Osteoblast (primary cell): ENCODE measurements around the gene ARF5. TPM values are rescaled to one million over a fixed set of nuclear protein-coding genes. Genes with fewer than 3 reads are reported as not detected.

ENCODE experiments used
- DNase-seq: peaks from one replicate; pipeline ENCODE4 v3.0.0; 2011; ENCODE audit warnings: low spot score, mixed read lengths; ENCODE audit not compliant: insufficient read length; ENCODE audit errors: missing footprints
- H2AFZ ChIP-seq: 2 replicates; pipeline ENCODE4 v1.6.0; 2011; ENCODE audit warnings: mild to moderate bottlenecking, low read length
- H3K27ac ChIP-seq: 2 replicates; pipeline ENCODE4 v1.5.1; 2011; ENCODE audit warnings: mild to moderate bottlenecking, low read depth, low read length, moderate library complexity
- H3K27me3 ChIP-seq: 2 replicates; pipeline ENCODE4 v1.6.0; 2012; ENCODE audit warnings: mild to moderate bottlenecking, control low read depth, inconsistent platforms, low read length, moderate library complexity; ENCODE audit not compliant: insufficient read depth
- H3K36me3 ChIP-seq: 2 replicates; pipeline ENCODE4 v1.5.1; 2011; ENCODE audit warnings: mild to moderate bottlenecking, low read length, control low read depth, moderate library complexity; ENCODE audit not compliant: insufficient read depth
- H3K4me1 ChIP-seq: 2 replicates; pipeline ENCODE4 v1.5.1; 2011; ENCODE audit warnings: mild to moderate bottlenecking, low read length, control low read depth, moderate library complexity; ENCODE audit not compliant: insufficient read depth
- H3K4me2 ChIP-seq: 2 replicates; pipeline ENCODE4 v1.6.0; 2011; ENCODE audit warnings: mild to moderate bottlenecking, low read length; ENCODE audit not compliant: insufficient read depth
- H3K4me3 ChIP-seq: fragments of 200-600 bp; sonication (generic); 3 replicates; pipeline ENCODE4 v1.5.1; 2012; ENCODE audit warnings: mild to moderate bottlenecking, low read length, inconsistent platforms; ENCODE audit not compliant: insufficient read depth
- H3K79me2 ChIP-seq: 2 replicates; pipeline ENCODE4 v1.6.0; 2012; ENCODE audit warnings: mild to moderate bottlenecking, low read length, control low read depth, inconsistent platforms; ENCODE audit not compliant: insufficient read depth
- H3K9me3 ChIP-seq: 2 replicates; pipeline ENCODE4 v1.5.1; 2011; ENCODE audit warnings: low read depth, low read length, control low read depth
- H4K20me1 ChIP-seq: 2 replicates; pipeline ENCODE4 v1.6.0; 2012; ENCODE audit warnings: mild to moderate bottlenecking, low read length, control low read depth; ENCODE audit not compliant: insufficient read depth
- total RNA-seq: library from RNA; depleted of rRNA; stranded (reverse); fragments of >200 nt; gene quantifications from 2 replicates; pipeline ENCODE4 v1.2.3, GENCODE V29; 2012
- TF ChIP-seq, protein P1 (sequence below): IDR thresholded peaks from 2 replicates; pipeline ENCODE4 v1.5.1; 2011; ENCODE audit warnings: mild to moderate bottlenecking, low read depth, low read length, moderate library complexity; ENCODE audit errors: extremely low read depth

Gene ARF5
- total RNA-seq, 1 donor, result 147 TPM

GRCh38 chr7:127546313-127546712, 41.9 kb upstream of the ARF5 start:
- peaks cover 2% of the 10 kb centered on the region for H3K4me1 ChIP-seq
- H3K4me3 ChIP-seq, result no peak overlapping the region
- no peak overlapping the region for H2AFZ ChIP-seq
- H3K79me2 ChIP-seq, result no peaks in the 10 kb centered on the region
- H3K27me3 ChIP-seq, result no peaks in the 10 kb centered on the region
- H3K27ac ChIP-seq, result no peak overlapping the region
- no peak for DNase-seq
- H3K4me2 ChIP-seq, result no peak overlapping the region
- no peaks in the 10 kb centered on the region for H3K9me3 ChIP-seq
- no peaks in the 10 kb centered on the region for H3K36me3 ChIP-seq
- TF ChIP-seq, protein P1, sequence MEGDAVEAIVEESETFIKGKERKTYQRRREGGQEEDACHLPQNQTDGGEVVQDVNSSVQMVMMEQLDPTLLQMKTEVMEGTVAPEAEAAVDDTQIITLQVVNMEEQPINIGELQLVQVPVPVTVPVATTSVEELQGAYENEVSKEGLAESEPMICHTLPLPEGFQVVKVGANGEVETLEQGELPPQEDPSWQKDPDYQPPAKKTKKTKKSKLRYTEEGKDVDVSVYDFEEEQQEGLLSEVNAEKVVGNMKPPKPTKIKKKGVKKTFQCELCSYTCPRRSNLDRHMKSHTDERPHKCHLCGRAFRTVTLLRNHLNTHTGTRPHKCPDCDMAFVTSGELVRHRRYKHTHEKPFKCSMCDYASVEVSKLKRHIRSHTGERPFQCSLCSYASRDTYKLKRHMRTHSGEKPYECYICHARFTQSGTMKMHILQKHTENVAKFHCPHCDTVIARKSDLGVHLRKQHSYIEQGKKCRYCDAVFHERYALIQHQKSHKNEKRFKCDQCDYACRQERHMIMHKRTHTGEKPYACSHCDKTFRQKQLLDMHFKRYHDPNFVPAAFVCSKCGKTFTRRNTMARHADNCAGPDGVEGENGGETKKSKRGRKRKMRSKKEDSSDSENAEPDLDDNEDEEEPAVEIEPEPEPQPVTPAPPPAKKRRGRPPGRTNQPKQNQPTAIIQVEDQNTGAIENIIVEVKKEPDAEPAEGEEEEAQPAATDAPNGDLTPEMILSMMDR, result no peak
- no peaks in the 10 kb centered on the region for H4K20me1 ChIP-seq

DNA sequence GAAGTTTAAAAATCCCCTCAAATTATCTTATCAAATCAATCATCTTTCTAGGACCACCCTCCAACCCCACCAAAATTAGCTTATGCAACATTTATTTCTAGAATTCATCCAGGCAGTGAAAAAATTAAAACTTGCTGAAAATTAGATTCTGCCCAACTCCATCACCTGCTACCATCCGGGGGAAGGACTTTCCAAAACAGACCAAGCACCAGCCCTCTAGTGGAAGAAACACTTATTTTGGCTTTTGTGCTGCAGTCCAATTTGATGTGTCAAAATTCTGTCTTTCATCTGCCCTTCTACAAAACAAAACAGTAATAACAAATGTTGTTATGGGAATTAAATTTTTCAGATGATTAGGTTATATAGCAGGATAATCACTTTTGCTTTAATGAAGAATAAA, 38.0 kb upstream of the ARF5 start:
- Histone ChIP-seq H2AFZ (no peak overlapping the region), H3K4me1 (peaks cover 2% of the 10 kb centered on the region), H3K79me2 (no peaks in the 10 kb centered on the region), H3K4me3 (no peak overlapping the region), H3K36me3 (no peaks in the 10 kb centered on the region), H3K9me3 (no peaks in the 10 kb centered on the region), H3K4me2 (no peak overlapping the region), H4K20me1 (no peaks in the 10 kb centered on the region), H3K27ac (no peak overlapping the region), H3K27me3 (no peaks in the 10 kb centered on the region)
- DNase-seq, result peak; percentile 29
- TF ChIP-seq, protein P1, result peak; percentile 39

GRCh38 chr7:127551941-127552340, 36.3 kb upstream of the ARF5 start:
- Histone ChIP-seq H3K4me3 (no peak overlapping the region), H3K36me3 (no peaks in the 10 kb centered on the region), H3K9me3 (no peaks in the 10 kb centered on the region), H3K27me3 (no peaks in the 10 kb centered on the region), H2AFZ (no peak overlapping the region), H3K27ac (no peak overlapping the region), H3K4me1 (peaks cover 2% of the 10 kb centered on the region), H3K4me2 (no peak overlapping the region), H4K20me1 (no peaks in the 10 kb centered on the region), H3K79me2 (no peaks in the 10 kb centered on the region)
- DNase-seq, result no peak
- TF ChIP-seq, protein P1, result no peak

DNA sequence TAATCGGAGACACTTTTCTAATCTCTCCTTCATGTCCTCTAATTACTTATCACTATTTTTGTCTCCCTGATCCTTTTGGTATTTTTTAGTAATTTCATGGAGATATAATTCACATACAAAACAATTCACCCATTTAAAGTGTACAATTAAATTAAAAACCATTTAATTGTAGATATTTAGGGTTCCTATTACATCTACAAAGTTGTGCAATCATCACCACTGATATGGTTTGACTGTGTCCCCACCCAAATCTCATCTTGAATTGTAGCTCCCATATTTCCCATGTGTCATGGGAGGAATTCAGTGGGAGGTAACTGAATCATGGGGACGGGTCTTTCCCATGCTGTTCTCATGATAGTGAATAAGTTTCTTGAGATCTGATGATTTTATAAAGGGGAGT, 31.8 kb upstream of the ARF5 start:
- H3K4me1 ChIP-seq, result no peaks in the 10 kb centered on the region
- no peak overlapping the region for H3K4me2 ChIP-seq
- H3K79me2 ChIP-seq, result no peaks in the 10 kb centered on the region
- no peaks in the 10 kb centered on the region for H4K20me1 ChIP-seq
- no peaks in the 10 kb centered on the region for H3K9me3 ChIP-seq
- H3K27ac ChIP-seq, result no peak overlapping the region
- H2AFZ ChIP-seq, result no peak overlapping the region
- TF ChIP-seq, protein P1, result no peak
- H3K27me3 ChIP-seq, result no peaks in the 10 kb centered on the region
- H3K36me3 ChIP-seq, result no peaks in the 10 kb centered on the region
- DNase-seq, result no peak
- no peak overlapping the region for H3K4me3 ChIP-seq
